ENCODE results near the gene SGPP1.
"Not testable (repeated sequence)": the region's sequence is repeated elsewhere in the genome, so short reads cannot be mapped to it uniquely, and the experiment has no call there.

Gene SGPP1, protein sequence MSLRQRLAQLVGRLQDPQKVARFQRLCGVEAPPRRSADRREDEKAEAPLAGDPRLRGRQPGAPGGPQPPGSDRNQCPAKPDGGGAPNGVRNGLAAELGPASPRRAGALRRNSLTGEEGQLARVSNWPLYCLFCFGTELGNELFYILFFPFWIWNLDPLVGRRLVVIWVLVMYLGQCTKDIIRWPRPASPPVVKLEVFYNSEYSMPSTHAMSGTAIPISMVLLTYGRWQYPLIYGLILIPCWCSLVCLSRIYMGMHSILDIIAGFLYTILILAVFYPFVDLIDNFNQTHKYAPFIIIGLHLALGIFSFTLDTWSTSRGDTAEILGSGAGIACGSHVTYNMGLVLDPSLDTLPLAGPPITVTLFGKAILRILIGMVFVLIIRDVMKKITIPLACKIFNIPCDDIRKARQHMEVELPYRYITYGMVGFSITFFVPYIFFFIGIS

DNA sequence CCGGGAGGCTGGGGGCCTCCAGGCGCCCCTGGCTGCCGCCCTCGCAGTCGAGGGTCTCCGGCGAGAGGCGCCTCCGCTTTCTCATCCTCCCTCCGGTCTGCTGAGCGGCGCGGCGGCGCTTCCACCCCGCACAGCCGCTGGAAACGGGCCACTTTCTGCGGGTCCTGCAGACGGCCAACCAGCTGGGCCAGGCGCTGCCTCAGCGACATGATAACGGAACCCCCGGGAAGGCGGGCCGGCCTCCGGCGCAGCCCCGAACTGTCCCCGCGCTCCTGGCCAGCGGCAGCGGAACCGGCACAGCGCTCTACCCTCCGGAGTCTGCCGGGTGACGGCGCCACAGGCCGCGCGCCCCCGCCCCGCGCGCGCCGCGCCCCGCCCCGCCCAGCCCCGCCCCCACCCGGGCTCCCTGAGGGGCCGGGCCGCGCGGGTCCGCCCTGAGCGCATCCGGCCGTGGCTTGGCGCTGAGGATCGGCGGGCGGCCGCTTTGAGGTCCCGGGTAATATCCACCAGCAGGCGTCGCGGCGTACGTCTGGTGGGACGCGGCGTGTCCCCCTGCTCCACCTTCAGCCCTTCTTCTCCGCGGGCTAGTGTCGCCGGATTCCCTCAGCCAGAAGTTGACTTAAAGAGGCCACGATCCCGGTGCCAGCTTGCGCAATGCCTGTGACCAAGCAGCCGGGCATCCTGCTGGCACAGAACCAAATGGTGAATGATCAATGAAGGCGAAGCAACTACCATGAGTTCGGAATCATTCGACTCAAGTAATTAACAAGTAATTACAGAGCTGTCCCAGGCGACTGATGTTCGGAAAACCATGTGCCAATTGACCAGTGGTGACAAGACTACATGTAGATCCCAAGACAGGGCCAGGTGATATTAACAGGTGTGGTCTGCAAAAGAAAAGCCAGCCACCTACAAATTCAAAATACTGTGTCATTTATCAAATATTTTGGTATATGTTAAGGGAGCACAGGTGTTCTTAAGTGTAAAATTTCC, at the start of gene SGPP1:
TSS of gene SGPP1 (minus strand) at position 330 of the 993 bp plus-strand sequence. CDS start at position 209, 121 bp downstream.
- peak; percentile 33 to 37 for DNase-seq (ENCODE audit: low read depth in 2 of 2)

- peak in 1 of 2 experiments; percentile 18 for DNase-seq (ENCODE audit: low read depth in 2 of 2)
Measured at GRCh38 chr14:63777024-63777423, 49.2 kb upstream of the SGPP1 start.

- no peak for DNase-seq (ENCODE audit: low read depth in 2 of 2)
Measured at GRCh38 chr14:63773504-63773903, 45.6 kb upstream of the SGPP1 start.

- DNase-seq (ENCODE audit: low read depth in 2 of 2) = peak; percentile 12 to 13
Measured at GRCh38 chr14:63770187-63770807, 42.4 kb upstream of the SGPP1 start.

GRCh38 chr14:63766611-63767010, 38.7 kb upstream of the SGPP1 start:
- no peak for DNase-seq (ENCODE audit: low read depth in 2 of 2)

GRCh38 chr14:63764620-63765139, 36.8 kb upstream of the SGPP1 start:
- DNase-seq (ENCODE audit: low read depth in 2 of 2) = no peak

DNA sequence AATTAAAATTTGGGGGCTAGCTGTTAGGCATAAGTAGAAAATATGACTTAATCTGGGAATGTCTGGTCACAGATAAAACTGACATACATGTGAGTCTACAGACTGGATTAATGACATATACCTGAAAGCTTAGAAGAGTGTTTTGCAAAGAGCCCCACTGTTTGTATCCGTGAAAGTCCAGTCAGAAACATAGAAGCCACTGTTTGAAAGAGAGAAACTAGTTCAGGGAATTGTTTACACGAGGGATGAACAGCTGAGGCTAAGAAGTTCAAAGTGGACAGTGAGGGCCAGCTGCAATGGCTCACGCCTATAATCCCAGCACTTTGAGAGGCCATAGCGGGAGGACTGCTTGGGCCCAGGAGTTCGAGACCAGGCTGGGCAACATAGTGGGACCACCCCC, 36.2 kb upstream of the SGPP1 start:
- no peak for DNase-seq (ENCODE audit: low read depth in 2 of 2)

DNA sequence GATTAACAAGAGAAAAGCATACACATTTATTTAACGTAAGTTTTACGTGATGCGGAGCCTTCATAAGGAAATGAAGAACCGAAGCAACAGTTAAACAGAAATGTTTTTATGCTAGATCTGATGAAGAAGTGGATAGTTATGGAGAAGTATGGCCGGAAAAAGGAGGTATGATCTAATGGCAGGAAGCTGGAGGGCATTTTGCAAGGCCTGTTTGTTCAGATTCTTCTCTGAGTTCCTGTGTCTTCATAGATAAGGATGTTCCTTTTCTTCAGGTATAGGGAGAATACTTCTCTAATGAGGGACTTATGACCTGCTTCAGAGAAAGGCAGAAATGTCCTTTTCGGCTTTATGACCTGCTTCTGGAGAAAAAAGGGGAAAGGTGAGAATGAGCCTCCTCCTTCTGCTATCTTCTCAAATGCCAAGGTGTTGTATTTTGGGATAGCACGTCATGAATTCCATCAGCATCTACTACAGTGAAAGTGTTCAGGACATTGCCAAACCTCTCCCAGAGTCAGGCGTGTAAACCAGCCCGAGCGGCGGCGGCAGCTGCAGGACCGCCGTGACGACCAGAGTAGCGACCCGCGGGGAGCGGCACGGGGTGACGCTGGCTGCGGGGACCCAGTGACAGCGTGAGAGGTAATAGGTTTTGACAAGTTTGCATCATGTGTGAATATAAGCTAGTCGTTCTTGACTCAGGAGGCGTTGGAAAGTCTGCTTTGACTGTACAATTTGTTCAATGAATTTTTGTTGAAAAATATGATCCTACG, 33.7 kb upstream of the SGPP1 start:
- DNase-seq (ENCODE audit: low read depth in 2 of 2) = no peak

- no peak for DNase-seq (ENCODE audit: low read depth in 2 of 2)
Measured at GRCh38 chr14:63760014-63760413, 32.1 kb upstream of the SGPP1 start.

DNA sequence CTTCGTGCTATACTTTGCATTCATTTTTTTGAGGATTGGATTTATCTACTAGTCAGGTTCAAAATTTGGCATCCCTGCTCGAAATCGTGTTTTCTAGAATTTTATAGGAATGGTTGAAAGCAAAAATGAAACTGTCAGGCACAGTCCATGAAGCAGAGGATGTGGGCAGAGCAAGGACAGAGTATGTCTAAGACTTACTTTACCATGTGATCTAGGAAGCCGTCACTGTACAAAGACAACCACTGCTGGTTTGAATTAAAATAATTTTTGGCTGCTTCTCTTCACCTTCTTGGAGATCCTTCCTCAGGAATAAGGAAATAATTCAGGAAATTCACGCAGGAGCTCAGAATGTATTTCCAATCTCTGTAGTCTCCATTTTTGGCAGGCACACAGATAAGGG, 31.6 kb upstream of the SGPP1 start:
- no peak for DNase-seq (ENCODE audit: low read depth in 2 of 2)

DNA sequence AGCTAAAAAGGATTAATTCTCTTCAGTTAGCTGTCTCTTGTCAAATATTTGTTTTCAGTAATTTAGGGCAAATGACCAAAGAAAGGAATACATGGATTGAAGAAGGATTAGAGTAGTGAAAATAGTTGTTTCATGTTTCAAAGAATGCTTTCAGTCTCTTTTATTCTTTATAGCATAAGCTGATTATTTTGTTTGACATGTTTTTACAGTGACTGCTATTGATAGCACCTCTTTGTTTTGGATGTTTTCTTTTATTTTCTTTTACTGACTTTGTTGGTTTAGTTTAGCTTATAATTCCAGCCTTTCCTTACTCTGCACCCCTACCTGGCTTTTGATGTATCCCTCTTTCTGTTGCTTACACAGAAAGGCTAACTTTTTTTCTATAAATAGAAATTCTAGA, 29.3 kb upstream of the SGPP1 start:
- no peak for DNase-seq (ENCODE audit: low read depth in 2 of 2)

- DNase-seq (ENCODE audit: low read depth in 2 of 2) = no peak
Measured at GRCh38 chr14:63752449-63753169, 24.7 kb upstream of the SGPP1 start.

- not testable (repeated sequence) for DNase-seq (ENCODE audit: low read depth in 2 of 2)
Measured at GRCh38 chr14:63751076-63751475, 23.2 kb upstream of the SGPP1 start.

GRCh38 chr14:63747846-63748245, 20.0 kb upstream of the SGPP1 start:
- DNase-seq (ENCODE audit: low read depth in 2 of 2) = no peak

GRCh38 chr14:63745858-63746425, 18.1 kb upstream of the SGPP1 start:
- DNase-seq (ENCODE audit: low read depth in 2 of 2) = no peak

GRCh38 chr14:63745272-63745671, 17.4 kb upstream of the SGPP1 start:
- no peak for DNase-seq (ENCODE audit: low read depth in 2 of 2)

- no peak for DNase-seq (ENCODE audit: low read depth in 2 of 2)
Measured at GRCh38 chr14:63737582-63738006, 9.7 kb upstream of the SGPP1 start.

DNA sequence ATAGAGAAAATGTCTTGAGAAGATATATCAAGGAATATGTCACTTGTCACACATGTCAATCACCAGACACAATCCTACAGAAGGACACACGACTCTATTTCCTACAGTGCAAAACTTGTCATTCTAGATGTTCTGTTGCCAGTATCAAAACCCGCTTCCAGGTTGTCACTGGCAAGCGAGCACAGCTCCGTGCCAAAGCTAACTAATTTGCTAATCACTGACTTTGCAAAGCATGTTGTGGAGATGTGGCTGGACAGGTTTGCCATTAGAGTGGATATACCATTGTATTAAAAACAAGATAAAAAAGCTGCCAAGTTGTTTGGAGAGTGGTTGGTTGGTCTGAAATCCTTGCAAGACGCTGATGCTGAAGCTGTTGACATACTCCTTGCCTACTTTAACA, 7.9 kb upstream of the SGPP1 start:
- no peak for DNase-seq (ENCODE audit: low read depth in 2 of 2)

GRCh38 chr14:63730659-63731058, 2.8 kb upstream of the SGPP1 start:
- no peak for DNase-seq (ENCODE audit: low read depth in 2 of 2)

DNA sequence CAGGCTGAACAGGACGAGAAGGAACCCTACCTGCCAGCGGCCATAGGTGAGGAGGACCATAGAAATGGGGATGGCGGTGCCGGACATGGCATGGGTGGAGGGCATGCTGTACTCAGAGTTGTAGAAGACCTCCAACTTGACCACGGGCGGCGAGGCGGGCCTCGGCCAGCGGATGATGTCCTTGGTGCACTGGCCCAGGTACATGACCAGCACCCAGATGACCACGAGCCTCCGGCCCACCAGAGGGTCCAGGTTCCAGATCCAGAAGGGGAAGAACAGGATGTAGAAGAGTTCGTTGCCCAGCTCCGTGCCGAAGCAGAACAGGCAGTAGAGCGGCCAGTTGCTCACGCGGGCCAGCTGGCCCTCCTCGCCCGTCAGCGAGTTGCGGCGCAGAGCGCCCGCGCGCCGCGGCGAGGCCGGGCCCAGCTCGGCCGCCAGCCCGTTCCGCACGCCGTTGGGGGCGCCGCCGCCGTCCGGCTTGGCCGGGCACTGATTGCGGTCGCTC, 582 bp downstream of the SGPP1 start:
- DNase-seq (ENCODE audit: low read depth in 2 of 2) = no peak
